HEK293 (cell line): ENCODE measurements around the gene ZEB2.

Source experiments
- CTCF ChIA-PET: fragments of 350-600 bp; formaldehyde crosslinking; extraction: SDS; loops from one replicate; lab custom pipeline; 2021; ENCODE audit warnings: antibody characterized with exemption; lab: Yijun Ruan, JAX
- POLR2A ChIA-PET: fragments of 300-600 bp; formaldehyde crosslinking; extraction: SDS; loops from one replicate; lab custom pipeline; 2020; ENCODE audit warnings: antibody characterized with exemption, inconsistent platforms; lab: Yijun Ruan, JAX
- H3K27ac ChIP-seq: fragments of 200-500 bp; sonication (Bioruptor generic); 2 replicates; pipeline ENCODE4 v1.5.1; 2014; ENCODE audit warnings: low read depth, low read length, control low read depth, inconsistent platforms; ENCODE audit errors: extremely low read depth
- H3K36me3 ChIP-seq, 2 experiments: fragments of 200-500 bp in 1 of 2; sonication (Bioruptor generic) in 1 of 2; 1 replicate in 1 of 2; 2 replicates in 1 of 2; pipeline ENCODE4 v1.5.1; 2014 to 2017; ENCODE audit warnings: inconsistent platforms in 2 of 2, low read length in 2 of 2; ENCODE audit not compliant: control insufficient read depth in 2 of 2, insufficient read depth in 1 of 2
- H3K4me1 ChIP-seq: fragments of 200-500 bp; sonication (Bioruptor generic); 2 replicates; pipeline ENCODE4 v1.5.1; 2014; ENCODE audit warnings: mild to moderate bottlenecking, low read length, inconsistent platforms; ENCODE audit not compliant: control insufficient read depth, insufficient read depth
- H3K4me3 ChIP-seq: 2 replicates; pipeline ENCODE4 v1.5.1; 2011; ENCODE audit warnings: low read depth, mild to moderate bottlenecking, control low read depth, low read length, moderate library complexity
- H3K9me3 ChIP-seq: fragments of 200-500 bp; sonication (Bioruptor generic); 2 replicates; pipeline ENCODE4 v1.5.1; 2014; ENCODE audit warnings: low read depth, low read length, inconsistent platforms; ENCODE audit not compliant: control insufficient read depth, insufficient read depth
- ATF2 ChIP-seq: fragments of 450-650 bp; formaldehyde crosslinking; IDR thresholded peaks from 2 replicates; pipeline ENCODE4 v1.5.1; 2016; ENCODE audit warnings: missing biosample characterization, missing genetic modification characterization, low read depth
- GFI1B ChIP-seq: fragments of 450-650 bp; formaldehyde crosslinking; IDR thresholded peaks from 2 replicates; pipeline ENCODE4 v1.5.1; 2016; ENCODE audit warnings: missing biosample characterization, missing genetic modification characterization
- KLF16 ChIP-seq: fragments of 450-650 bp; formaldehyde crosslinking; IDR thresholded peaks from 2 replicates; pipeline ENCODE4 v1.5.1; 2017; ENCODE audit warnings: missing biosample characterization, missing genetic modification characterization
- MYNN ChIP-seq: fragments of 450-650 bp; formaldehyde crosslinking; IDR thresholded peaks from 2 replicates; pipeline ENCODE4 v1.5.1; 2016; ENCODE audit warnings: missing biosample characterization, missing genetic modification characterization, borderline replicate concordance
- REST ChIP-seq: fragments of 450-650 bp; formaldehyde crosslinking; IDR thresholded peaks from 2 replicates; pipeline ENCODE4 v1.5.1; 2016; ENCODE audit warnings: missing biosample characterization, missing genetic modification characterization
- ZBTB20 ChIP-seq: fragments of 450-650 bp; formaldehyde crosslinking; IDR thresholded peaks from 2 replicates; pipeline ENCODE4 v1.5.1; 2016; ENCODE audit warnings: missing biosample characterization, missing genetic modification characterization
- ZIC2 ChIP-seq: fragments of 450-650 bp; formaldehyde crosslinking; IDR thresholded peaks from 2 replicates; pipeline ENCODE4 v1.5.1; 2016; ENCODE audit warnings: missing biosample characterization, missing genetic modification characterization
- ZNF157 ChIP-seq: fragments of 450-650 bp; formaldehyde crosslinking; IDR thresholded peaks from 2 replicates; pipeline ENCODE4 v1.5.1; 2016; ENCODE audit warnings: missing biosample characterization, missing genetic modification characterization
- ZNF169 ChIP-seq: fragments of 450-650 bp; formaldehyde crosslinking; IDR thresholded peaks from 2 replicates; pipeline ENCODE4 v1.5.1; 2016; ENCODE audit warnings: missing biosample characterization, missing genetic modification characterization
- ZNF184 ChIP-seq: fragments of 450-650 bp; IDR thresholded peaks from 2 replicates; pipeline ENCODE4 v1.5.1; 2018; ENCODE audit warnings: missing biosample characterization, mild to moderate bottlenecking, missing genetic modification characterization
- ZNF202 ChIP-seq: fragments of 450-650 bp; formaldehyde crosslinking; IDR thresholded peaks from 2 replicates; pipeline ENCODE4 v1.5.1; 2016; ENCODE audit warnings: missing biosample characterization, missing genetic modification characterization, borderline replicate concordance
- ZNF324 ChIP-seq: fragments of 450-650 bp; formaldehyde crosslinking; IDR thresholded peaks from 2 replicates; pipeline ENCODE4 v1.5.1; 2016; ENCODE audit warnings: missing biosample characterization, missing genetic modification characterization
- ZNF350 ChIP-seq: fragments of 450-650 bp; formaldehyde crosslinking; IDR thresholded peaks from 2 replicates; pipeline ENCODE4 v1.5.0; 2017; ENCODE audit warnings: missing biosample characterization, mild to moderate bottlenecking, missing genetic modification characterization
- ZNF416 ChIP-seq: fragments of 450-650 bp; formaldehyde crosslinking; IDR thresholded peaks from 2 replicates; pipeline ENCODE4 v1.5.1; 2016; ENCODE audit warnings: missing biosample characterization, missing genetic modification characterization
- ZNF707 ChIP-seq: fragments of 450-650 bp; formaldehyde crosslinking; IDR thresholded peaks from 2 replicates; pipeline ENCODE4 v1.5.1; 2016; ENCODE audit warnings: missing biosample characterization, missing genetic modification characterization
- TF ChIP-seq, protein P1 (sequence below): fragments of 450-650 bp; formaldehyde crosslinking; IDR thresholded peaks from 2 replicates; pipeline ENCODE4 v1.5.1; 2016; ENCODE audit warnings: missing biosample characterization, missing genetic modification characterization
- TF ChIP-seq, protein P2 (sequence below): fragments of 450-650 bp; formaldehyde crosslinking; IDR thresholded peaks from 2 replicates; pipeline ENCODE4 v1.5.1; 2016; ENCODE audit warnings: missing biosample characterization, missing genetic modification characterization, borderline replicate concordance
- TF ChIP-seq, protein P3 (sequence below): fragments of 450-650 bp; formaldehyde crosslinking; IDR thresholded peaks from 2 replicates; pipeline ENCODE4 v1.5.1; 2016; ENCODE audit warnings: missing biosample characterization, missing genetic modification characterization

The ZEB2 gene

GRCh38 chr2:144415386-144415785, 104.5 kb downstream of the ZEB2 start:
- no peaks in the 10 kb centered on the region for H3K4me1 ChIP-seq
- no peak overlapping the region for H3K4me3 ChIP-seq
- H3K27ac ChIP-seq, result no peak overlapping the region
- ChIA-PET CTCF (no interaction called here), POLR2A (interaction anchor here (0.6 kb wide), 1 partner anchor 1760 kb away, joined by 3 read pairs; no protein-coding TSS in a partner anchor)
- TF ChIP-seq ZNF184 (no peak), ZNF707 (tag by site-specific recombination) (no peak), ATF2 (no peak), KLF16 (tag by site-specific recombination) (no peak), ZNF350 (no peak), GFI1B (no peak), REST (no peak), ZNF202 (tag by site-specific recombination) (no peak), ZNF416 (tag by site-specific recombination) (no peak), ZBTB20 (no peak), ZNF157 (no peak), ZNF169 (tag by site-specific recombination) (no peak), MYNN (no peak), ZIC2 (tag by site-specific recombination) (no peak), ZNF324 (no peak)
- TF ChIP-seq, protein P1, sequence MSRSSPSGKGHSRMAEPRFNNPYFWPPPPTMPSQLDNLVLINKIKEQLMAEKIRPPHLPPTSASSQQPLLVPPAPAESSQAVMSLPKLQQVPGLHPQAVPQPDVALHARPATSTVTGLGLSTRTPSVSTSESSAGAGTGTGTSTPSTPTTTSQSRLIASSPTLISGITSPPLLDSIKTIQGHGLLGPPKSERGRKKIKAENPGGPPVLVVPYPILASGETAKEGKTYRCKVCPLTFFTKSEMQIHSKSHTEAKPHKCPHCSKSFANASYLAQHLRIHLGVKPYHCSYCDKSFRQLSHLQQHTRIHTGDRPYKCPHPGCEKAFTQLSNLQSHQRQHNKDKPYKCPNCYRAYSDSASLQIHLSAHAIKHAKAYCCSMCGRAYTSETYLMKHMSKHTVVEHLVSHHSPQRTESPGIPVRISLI (tag by site-specific recombination), result no peak
- TF ChIP-seq, protein P2, sequence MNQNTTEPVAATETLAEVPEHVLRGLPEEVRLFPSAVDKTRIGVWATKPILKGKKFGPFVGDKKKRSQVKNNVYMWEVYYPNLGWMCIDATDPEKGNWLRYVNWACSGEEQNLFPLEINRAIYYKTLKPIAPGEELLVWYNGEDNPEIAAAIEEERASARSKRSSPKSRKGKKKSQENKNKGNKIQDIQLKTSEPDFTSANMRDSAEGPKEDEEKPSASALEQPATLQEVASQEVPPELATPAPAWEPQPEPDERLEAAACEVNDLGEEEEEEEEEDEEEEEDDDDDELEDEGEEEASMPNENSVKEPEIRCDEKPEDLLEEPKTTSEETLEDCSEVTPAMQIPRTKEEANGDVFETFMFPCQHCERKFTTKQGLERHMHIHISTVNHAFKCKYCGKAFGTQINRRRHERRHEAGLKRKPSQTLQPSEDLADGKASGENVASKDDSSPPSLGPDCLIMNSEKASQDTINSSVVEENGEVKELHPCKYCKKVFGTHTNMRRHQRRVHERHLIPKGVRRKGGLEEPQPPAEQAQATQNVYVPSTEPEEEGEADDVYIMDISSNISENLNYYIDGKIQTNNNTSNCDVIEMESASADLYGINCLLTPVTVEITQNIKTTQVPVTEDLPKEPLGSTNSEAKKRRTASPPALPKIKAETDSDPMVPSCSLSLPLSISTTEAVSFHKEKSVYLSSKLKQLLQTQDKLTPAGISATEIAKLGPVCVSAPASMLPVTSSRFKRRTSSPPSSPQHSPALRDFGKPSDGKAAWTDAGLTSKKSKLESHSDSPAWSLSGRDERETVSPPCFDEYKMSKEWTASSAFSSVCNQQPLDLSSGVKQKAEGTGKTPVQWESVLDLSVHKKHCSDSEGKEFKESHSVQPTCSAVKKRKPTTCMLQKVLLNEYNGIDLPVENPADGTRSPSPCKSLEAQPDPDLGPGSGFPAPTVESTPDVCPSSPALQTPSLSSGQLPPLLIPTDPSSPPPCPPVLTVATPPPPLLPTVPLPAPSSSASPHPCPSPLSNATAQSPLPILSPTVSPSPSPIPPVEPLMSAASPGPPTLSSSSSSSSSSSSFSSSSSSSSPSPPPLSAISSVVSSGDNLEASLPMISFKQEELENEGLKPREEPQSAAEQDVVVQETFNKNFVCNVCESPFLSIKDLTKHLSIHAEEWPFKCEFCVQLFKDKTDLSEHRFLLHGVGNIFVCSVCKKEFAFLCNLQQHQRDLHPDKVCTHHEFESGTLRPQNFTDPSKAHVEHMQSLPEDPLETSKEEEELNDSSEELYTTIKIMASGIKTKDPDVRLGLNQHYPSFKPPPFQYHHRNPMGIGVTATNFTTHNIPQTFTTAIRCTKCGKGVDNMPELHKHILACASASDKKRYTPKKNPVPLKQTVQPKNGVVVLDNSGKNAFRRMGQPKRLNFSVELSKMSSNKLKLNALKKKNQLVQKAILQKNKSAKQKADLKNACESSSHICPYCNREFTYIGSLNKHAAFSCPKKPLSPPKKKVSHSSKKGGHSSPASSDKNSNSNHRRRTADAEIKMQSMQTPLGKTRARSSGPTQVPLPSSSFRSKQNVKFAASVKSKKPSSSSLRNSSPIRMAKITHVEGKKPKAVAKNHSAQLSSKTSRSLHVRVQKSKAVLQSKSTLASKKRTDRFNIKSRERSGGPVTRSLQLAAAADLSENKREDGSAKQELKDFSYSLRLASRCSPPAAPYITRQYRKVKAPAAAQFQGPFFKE (tag by site-specific recombination), result no peak
- TF ChIP-seq, protein P3, sequence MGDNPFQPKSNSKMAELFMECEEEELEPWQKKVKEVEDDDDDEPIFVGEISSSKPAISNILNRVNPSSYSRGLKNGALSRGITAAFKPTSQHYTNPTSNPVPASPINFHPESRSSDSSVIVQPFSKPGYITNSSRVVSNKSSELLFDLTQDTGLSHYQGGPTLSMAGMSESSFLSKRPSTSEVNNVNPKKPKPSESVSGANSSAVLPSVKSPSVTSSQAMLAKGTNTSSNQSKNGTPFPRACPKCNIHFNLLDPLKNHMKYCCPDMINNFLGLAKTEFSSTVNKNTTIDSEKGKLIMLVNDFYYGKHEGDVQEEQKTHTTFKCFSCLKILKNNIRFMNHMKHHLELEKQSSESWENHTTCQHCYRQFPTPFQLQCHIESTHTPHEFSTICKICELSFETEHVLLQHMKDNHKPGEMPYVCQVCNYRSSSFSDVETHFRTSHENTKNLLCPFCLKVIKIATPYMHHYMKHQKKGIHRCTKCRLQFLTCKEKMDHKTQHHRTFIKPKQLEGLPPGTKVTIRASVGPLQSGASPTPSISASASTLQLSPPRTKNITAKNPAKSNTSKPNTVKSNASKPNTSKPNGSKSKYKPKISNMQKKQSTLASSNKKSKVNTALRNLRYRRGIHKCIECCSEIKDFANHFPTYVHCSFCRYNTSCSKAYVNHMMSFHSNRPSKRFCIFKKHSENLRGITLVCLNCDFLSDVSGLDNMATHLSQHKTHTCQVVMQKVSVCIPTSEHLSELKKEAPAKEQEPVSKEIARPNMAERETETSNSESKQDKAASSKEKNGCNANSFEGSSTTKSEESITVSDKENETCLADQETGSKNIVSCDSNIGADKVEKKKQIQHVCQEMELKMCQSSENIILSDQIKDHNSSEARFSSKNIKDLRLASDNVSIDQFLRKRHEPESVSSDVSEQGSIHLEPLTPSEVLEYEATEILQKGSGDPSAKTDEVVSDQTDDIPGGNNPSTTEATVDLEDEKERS (tag by site-specific recombination), result no peak
- H3K36me3 ChIP-seq, result peaks cover 0 to 9% of the 10 kb centered on the region in 2 experiments; a peak in 1 of 3 replicates
- no peaks in the 10 kb centered on the region for H3K9me3 ChIP-seq
